ENCODE results near the gene DIDO1. TPM values are rescaled to one million over a fixed set of nuclear protein-coding genes. Genes with fewer than 3 reads are reported as not detected.

Gene DIDO1
- total and polyA plus RNA-seq, 2 of the 13 experiments (the other 11 are each of a cell fraction or from before 2014, with no cell fraction given), result 75.0 to 75.1 TPM

DNA sequence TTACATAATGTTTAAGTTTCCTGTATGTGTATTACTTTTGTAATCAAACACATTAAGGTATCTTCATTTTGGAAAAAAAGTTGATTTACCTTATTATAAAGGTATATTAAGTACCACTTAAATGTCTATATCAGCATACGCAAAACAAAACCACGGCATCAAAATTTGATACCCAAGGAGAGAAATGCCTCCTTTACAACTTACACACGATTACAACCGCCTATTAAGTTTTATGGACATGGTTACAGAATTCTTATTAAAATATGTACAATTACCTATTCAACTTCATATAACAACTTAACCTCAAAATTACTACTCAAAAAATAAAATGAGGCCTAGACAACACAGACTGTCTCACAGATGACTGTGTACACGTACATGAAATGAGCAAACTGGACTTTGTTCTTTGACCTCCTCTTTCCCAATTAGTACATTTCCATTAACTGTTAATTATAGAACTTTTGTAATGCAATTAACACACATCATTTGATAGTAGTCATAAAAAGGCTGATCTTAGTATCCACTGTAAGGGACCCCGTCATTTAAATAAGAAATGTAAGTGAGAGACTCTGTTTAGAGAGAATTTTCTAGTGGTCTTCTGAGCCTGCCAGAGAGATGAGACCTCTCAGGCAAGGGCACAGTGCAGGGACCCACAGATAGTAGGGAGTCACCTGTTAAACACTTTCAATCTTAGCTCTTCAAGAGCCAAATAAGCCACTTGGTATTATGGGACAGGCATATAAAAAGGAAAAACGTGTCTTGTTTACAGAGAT lies 2.5 kb downstream of the DIDO1 start (continued):
- TF ChIP-seq, protein P1, sequence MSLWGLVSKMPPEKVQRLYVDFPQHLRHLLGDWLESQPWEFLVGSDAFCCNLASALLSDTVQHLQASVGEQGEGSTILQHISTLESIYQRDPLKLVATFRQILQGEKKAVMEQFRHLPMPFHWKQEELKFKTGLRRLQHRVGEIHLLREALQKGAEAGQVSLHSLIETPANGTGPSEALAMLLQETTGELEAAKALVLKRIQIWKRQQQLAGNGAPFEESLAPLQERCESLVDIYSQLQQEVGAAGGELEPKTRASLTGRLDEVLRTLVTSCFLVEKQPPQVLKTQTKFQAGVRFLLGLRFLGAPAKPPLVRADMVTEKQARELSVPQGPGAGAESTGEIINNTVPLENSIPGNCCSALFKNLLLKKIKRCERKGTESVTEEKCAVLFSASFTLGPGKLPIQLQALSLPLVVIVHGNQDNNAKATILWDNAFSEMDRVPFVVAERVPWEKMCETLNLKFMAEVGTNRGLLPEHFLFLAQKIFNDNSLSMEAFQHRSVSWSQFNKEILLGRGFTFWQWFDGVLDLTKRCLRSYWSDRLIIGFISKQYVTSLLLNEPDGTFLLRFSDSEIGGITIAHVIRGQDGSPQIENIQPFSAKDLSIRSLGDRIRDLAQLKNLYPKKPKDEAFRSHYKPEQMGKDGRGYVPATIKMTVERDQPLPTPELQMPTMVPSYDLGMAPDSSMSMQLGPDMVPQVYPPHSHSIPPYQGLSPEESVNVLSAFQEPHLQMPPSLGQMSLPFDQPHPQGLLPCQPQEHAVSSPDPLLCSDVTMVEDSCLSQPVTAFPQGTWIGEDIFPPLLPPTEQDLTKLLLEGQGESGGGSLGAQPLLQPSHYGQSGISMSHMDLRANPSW (CRISPR knock-in tag; IDR thresholded peaks at IDR 0.05; ENCODE audit: borderline replicate concordance), result 0 out of 2 replicates have a peak, but pooled peaks have one; percentile 12
- TF ChIP-seq ELF4 (CRISPR knock-in tag; IDR thresholded peaks at IDR 0.05; ENCODE audit: borderline replicate concordance) (0 out of 2 replicates have a peak, but pooled peaks have one; percentile 5), AHR (CRISPR knock-in tag; IDR thresholded peaks at IDR 0.05) (no peak), ZNF547 (CRISPR knock-in tag; IDR thresholded peaks at IDR 0.05) (no peak), ERF (CRISPR knock-in tag; IDR thresholded peaks at IDR 0.05) (peak; percentile 44), ZNF430 (CRISPR knock-in tag; IDR thresholded peaks at IDR 0.05) (no peak), YEATS2 (CRISPR knock-in tag; IDR thresholded peaks at IDR 0.05; ENCODE audit: borderline replicate concordance) (peak; percentile 38; the same call in 1 of the 2 replicates), JUND (CRISPR knock-in tag; IDR thresholded peaks at IDR 0.05) (no peak), EP300 (IDR thresholded peaks at IDR 0.05; ENCODE audit: low read depth in 2 of 2, low read length in 2 of 2) (peak in 1 of 2 experiments; percentile 78; a peak in 2 of 4 replicates), EP300 (CRISPR knock-in tag; IDR thresholded peaks at IDR 0.05; ENCODE audit: borderline replicate concordance) (no peak), ZNF333 (CRISPR knock-in tag; IDR thresholded peaks at IDR 0.05; ENCODE audit: borderline replicate concordance) (no peak), ZNF136 (CRISPR knock-in tag; IDR thresholded peaks at IDR 0.05; ENCODE audit: low read depth) (no peak), SP140L (CRISPR knock-in tag; IDR thresholded peaks at IDR 0.05; ENCODE audit: borderline replicate concordance) (no peak; the same call in 1 of the 2 replicates), ZNF230 (CRISPR knock-in tag; IDR thresholded peaks at IDR 0.05) (no peak), MYNN (CRISPR knock-in tag; IDR thresholded peaks at IDR 0.05; ENCODE audit: low read depth) (no peak), ZNF737 (CRISPR knock-in tag; IDR thresholded peaks at IDR 0.05; ENCODE audit: borderline replicate concordance) (no peak)
- TF ChIP-seq, protein P2, sequence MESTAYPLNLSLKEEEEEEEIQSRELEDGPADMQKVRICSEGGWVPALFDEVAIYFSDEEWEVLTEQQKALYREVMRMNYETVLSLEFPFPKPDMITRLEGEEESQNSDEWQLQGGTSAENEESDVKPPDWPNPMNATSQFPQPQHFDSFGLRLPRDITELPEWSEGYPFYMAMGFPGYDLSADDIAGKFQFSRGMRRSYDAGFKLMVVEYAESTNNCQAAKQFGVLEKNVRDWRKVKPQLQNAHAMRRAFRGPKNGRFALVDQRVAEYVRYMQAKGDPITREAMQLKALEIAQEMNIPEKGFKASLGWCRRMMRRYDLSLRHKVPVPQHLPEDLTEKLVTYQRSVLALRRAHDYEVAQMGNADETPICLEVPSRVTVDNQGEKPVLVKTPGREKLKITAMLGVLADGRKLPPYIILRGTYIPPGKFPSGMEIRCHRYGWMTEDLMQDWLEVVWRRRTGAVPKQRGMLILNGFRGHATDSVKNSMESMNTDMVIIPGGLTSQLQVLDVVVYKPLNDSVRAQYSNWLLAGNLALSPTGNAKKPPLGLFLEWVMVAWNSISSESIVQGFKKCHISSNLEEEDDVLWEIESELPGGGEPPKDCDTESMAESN (CRISPR knock-in tag; conservative IDR thresholded peaks at IDR 0.05), result no peak
- TF ChIP-seq, protein P3, sequence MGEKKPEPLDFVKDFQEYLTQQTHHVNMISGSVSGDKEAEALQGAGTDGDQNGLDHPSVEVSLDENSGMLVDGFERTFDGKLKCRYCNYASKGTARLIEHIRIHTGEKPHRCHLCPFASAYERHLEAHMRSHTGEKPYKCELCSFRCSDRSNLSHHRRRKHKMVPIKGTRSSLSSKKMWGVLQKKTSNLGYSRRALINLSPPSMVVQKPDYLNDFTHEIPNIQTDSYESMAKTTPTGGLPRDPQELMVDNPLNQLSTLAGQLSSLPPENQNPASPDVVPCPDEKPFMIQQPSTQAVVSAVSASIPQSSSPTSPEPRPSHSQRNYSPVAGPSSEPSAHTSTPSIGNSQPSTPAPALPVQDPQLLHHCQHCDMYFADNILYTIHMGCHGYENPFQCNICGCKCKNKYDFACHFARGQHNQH (CRISPR knock-in tag; IDR thresholded peaks at IDR 0.05), result no peak; the same call in 1 of the 2 replicates
- TF ChIP-seq, protein P4, sequence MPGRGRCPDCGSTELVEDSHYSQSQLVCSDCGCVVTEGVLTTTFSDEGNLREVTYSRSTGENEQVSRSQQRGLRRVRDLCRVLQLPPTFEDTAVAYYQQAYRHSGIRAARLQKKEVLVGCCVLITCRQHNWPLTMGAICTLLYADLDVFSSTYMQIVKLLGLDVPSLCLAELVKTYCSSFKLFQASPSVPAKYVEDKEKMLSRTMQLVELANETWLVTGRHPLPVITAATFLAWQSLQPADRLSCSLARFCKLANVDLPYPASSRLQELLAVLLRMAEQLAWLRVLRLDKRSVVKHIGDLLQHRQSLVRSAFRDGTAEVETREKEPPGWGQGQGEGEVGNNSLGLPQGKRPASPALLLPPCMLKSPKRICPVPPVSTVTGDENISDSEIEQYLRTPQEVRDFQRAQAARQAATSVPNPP (CRISPR knock-in tag; IDR thresholded peaks at IDR 0.05), result peak; percentile 46; the same call in 1 of the 2 replicates
- TF ChIP-seq, protein P5, sequence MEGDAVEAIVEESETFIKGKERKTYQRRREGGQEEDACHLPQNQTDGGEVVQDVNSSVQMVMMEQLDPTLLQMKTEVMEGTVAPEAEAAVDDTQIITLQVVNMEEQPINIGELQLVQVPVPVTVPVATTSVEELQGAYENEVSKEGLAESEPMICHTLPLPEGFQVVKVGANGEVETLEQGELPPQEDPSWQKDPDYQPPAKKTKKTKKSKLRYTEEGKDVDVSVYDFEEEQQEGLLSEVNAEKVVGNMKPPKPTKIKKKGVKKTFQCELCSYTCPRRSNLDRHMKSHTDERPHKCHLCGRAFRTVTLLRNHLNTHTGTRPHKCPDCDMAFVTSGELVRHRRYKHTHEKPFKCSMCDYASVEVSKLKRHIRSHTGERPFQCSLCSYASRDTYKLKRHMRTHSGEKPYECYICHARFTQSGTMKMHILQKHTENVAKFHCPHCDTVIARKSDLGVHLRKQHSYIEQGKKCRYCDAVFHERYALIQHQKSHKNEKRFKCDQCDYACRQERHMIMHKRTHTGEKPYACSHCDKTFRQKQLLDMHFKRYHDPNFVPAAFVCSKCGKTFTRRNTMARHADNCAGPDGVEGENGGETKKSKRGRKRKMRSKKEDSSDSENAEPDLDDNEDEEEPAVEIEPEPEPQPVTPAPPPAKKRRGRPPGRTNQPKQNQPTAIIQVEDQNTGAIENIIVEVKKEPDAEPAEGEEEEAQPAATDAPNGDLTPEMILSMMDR (CRISPR knock-in tag; IDR thresholded peaks at IDR 0.05), result no peak

Data from HepG2 (cell line).